Kidney (tissue), 14 donors: ENCODE data around the gene UGT3A1. TPM values are rescaled to one million over a fixed set of nuclear protein-coding genes. Genes with fewer than 3 reads are reported as not detected.

Experiments
- DNase-seq, 5 donors: peaks; one replicate each; pipeline ENCODE4 v3.0.0-alpha.2; 2013 to 2020
- FAIRE-seq: peaks from 2 replicates; lab custom pipeline; 2012; peaks lifted over from hg19 to GRCh38; lab: Jason Lieb, UNC
- H3K27ac ChIP-seq, 2 donors: one replicate each; pipeline ENCODE4 v1.7.0; 2013; ENCODE audit warnings: low read depth in 2 of 2, low read length in 2 of 2, inconsistent platforms in 1 of 2
- H3K27me3 ChIP-seq: one replicate; pipeline ENCODE4 v1.7.1; 2013; ENCODE audit warnings: low read length, inconsistent platforms; ENCODE audit not compliant: control insufficient read depth, insufficient read depth
- H3K36me3 ChIP-seq, 3 donors: one replicate each; pipeline versions ENCODE4 v1.7.0 to v1.7.1; 2013; ENCODE audit warnings: low read length in 3 of 3, control low read depth in 1 of 3, inconsistent platforms in 1 of 3; ENCODE audit not compliant: insufficient read depth in 3 of 3, control insufficient read depth in 2 of 3
- H3K4me1 ChIP-seq, 3 donors: one replicate each; pipeline versions ENCODE4 v1.7.0 to v1.7.1; 2013; ENCODE audit warnings: low read length in 3 of 3, inconsistent platforms in 1 of 3, low read depth in 1 of 3; ENCODE audit not compliant: control insufficient read depth in 2 of 3, insufficient read depth in 2 of 3
- H3K4me3 ChIP-seq, 3 donors: one replicate each; pipeline versions ENCODE4 v1.7.0 to v1.8.1; 2013; ENCODE audit warnings: low read length in 3 of 3, control low read depth in 1 of 3, inconsistent platforms in 1 of 3
- H3K9ac ChIP-seq, 3 donors: one replicate each; pipeline versions ENCODE4 v1.7.0 to v1.7.1; 2013; ENCODE audit warnings: low read length in 3 of 3, control low read depth in 1 of 3, inconsistent platforms in 1 of 3
- H3K9me3 ChIP-seq, 3 donors: one replicate each; pipeline versions ENCODE4 v1.7.0 to v1.7.1; 2013; ENCODE audit warnings: low read length in 3 of 3, control low read depth in 1 of 3, inconsistent platforms in 1 of 3; ENCODE audit not compliant: control insufficient read depth in 2 of 3, insufficient read depth in 1 of 3
- intact Hi-C: fragments of 100-400 bp; cut with DNase I; formaldehyde crosslinking; loops from one replicate; pipeline ENCODE4 v1.11.1; 2022
- polyA plus RNA-seq: library from polyadenylated mRNA; stranded (reverse); fragments of 350-450 nt; fragmentation: Illumina TruSeq; extraction: RNeasy Lipid Tissue Mini Kit (QIAGEN cat#74804); gene quantifications from one replicate; pipeline ENCODE4 v1.2.3, GENCODE V29; 2014; ENCODE audit warnings: low read depth, low replicate concordance; ENCODE audit not compliant: insufficient read depth
- total RNA-seq: library from RNA; stranded (reverse); fragmentation: NEBNext Ultra II Directional; extraction: Animal tissue kit (Norgen Biotek cat#: 25700); gene quantifications from one replicate; pipeline ENCODE4 v1.2.1, GENCODE V29; 2021
- TF ChIP-seq, protein P1 (sequence below): IDR thresholded peaks from 3 replicates; pipeline ENCODE4 v1.5.1; 2012; ENCODE audit warnings: mild to moderate bottlenecking, moderate library complexity, borderline replicate concordance; ENCODE audit not compliant: insufficient read depth; ENCODE audit errors: extremely low read depth
- donor health status: control.
- donor health status: control.
- donor health status: control.
- donor health status: control.
- donor health status: control.
- donor health status: DM: yes; HTN: yes; CAD: no.
- donor health status: Normal renal cell carcinoma (clear cell type).

UGT3A1 gene
- total and polyA plus RNA-seq, 2 donors from 2014 or later, result 6.1 to 37.5 TPM

GRCh38 chr5:36033486-36033885, 42.3 kb upstream of the UGT3A1 start:
- no peaks in the 10 kb centered on the region for H3K36me3 ChIP-seq
- H3K27ac ChIP-seq, result no peak overlapping the region
- no peak overlapping the region for H3K9ac ChIP-seq
- TF ChIP-seq, protein P1, sequence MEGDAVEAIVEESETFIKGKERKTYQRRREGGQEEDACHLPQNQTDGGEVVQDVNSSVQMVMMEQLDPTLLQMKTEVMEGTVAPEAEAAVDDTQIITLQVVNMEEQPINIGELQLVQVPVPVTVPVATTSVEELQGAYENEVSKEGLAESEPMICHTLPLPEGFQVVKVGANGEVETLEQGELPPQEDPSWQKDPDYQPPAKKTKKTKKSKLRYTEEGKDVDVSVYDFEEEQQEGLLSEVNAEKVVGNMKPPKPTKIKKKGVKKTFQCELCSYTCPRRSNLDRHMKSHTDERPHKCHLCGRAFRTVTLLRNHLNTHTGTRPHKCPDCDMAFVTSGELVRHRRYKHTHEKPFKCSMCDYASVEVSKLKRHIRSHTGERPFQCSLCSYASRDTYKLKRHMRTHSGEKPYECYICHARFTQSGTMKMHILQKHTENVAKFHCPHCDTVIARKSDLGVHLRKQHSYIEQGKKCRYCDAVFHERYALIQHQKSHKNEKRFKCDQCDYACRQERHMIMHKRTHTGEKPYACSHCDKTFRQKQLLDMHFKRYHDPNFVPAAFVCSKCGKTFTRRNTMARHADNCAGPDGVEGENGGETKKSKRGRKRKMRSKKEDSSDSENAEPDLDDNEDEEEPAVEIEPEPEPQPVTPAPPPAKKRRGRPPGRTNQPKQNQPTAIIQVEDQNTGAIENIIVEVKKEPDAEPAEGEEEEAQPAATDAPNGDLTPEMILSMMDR, result no peak
- FAIRE-seq, result no peak
- H3K4me3 ChIP-seq, result no peak overlapping the region
- intact Hi-C loops, result no loop called here
- no peaks in the 10 kb centered on the region for H3K4me1 ChIP-seq
- H3K27me3 ChIP-seq, result no peaks in the 10 kb centered on the region
- no peaks in the 10 kb centered on the region for H3K9me3 ChIP-seq
- DNase-seq, result no peak

DNA sequence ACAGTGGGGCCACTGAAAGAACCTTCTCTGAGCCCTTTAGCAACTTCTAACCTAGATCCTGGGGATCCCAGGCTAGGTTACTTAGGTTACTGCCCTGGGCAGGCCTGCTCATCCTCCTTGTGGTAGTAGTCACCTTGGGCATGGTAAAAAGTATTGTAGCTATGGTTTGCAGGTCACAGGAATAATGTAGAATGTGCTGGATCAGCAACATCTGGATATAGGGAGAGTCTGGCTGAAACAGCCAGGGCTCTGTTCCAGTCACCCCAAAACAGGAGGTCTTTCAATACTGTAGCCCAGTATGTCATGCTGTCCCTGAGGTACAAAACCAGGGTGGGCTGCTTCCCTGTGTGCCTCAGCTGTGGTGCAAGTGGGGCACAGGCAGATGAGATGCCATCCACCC, 41.9 kb upstream of the UGT3A1 start:
- Histone ChIP-seq H3K9ac (no peak overlapping the region), H3K27me3 (no peaks in the 10 kb centered on the region), H3K9me3 (peaks cover 0 to 2% (median 0%) of the 10 kb centered on the region in 3 donors), H3K4me3 (no peak overlapping the region), H3K4me1 (no peaks in the 10 kb centered on the region), H3K27ac (no peak overlapping the region), H3K36me3 (no peaks in the 10 kb centered on the region)
- FAIRE-seq, result no peak
- DNase-seq, result no peak
- TF ChIP-seq, protein P1, result no peak
- intact Hi-C loops, result no loop called here

GRCh38 chr5:36031223-36031622, 40.0 kb upstream of the UGT3A1 start:
- Histone ChIP-seq H3K9me3 (peaks cover 0 to 2% (median 0%) of the 10 kb centered on the region in 3 donors), H3K4me3 (no peak overlapping the region), H3K36me3 (no peaks in the 10 kb centered on the region), H3K4me1 (no peaks in the 10 kb centered on the region), H3K27ac (no peak overlapping the region), H3K9ac (no peak overlapping the region), H3K27me3 (no peaks in the 10 kb centered on the region)
- TF ChIP-seq, protein P1, result no peak
- FAIRE-seq, result no peak
- no peak for DNase-seq
- intact Hi-C loops, result no loop called here

GRCh38 chr5:36029914-36030313, 38.7 kb upstream of the UGT3A1 start:
- no peaks in the 10 kb centered on the region for H3K27me3 ChIP-seq
- TF ChIP-seq, protein P1, result no peak
- H3K4me3 ChIP-seq, result no peak overlapping the region
- no peak for DNase-seq
- intact Hi-C loops, result no loop called here
- H3K4me1 ChIP-seq, result no peaks in the 10 kb centered on the region
- H3K9me3 ChIP-seq, result peaks cover 0 to 2% (median 0%) of the 10 kb centered on the region in 3 donors
- FAIRE-seq, result no peak
- H3K9ac ChIP-seq, result no peak overlapping the region
- H3K27ac ChIP-seq, result no peak overlapping the region
- H3K36me3 ChIP-seq, result no peaks in the 10 kb centered on the region
